K562 (cell line): ENCODE data around the gene TJAP1. TPM values are rescaled to one million over a fixed set of nuclear protein-coding genes. Genes with fewer than 3 reads are reported as not detected.

Experiments used
- MYBL2 ChIP-seq, 2 experiments: fragments of 450-650 bp in 1 of 2; sonication (generic) in 1 of 2; formaldehyde crosslinking in 1 of 2; IDR thresholded peaks; 2 replicates each; pipeline versions ENCODE4 v1.6.1 to v1.8.1; 2017 to 2022; ENCODE audit warnings: borderline replicate concordance in 1 of 2, inconsistent platforms in 1 of 2, low read depth in 1 of 2, mild to moderate bottlenecking in 1 of 2, missing genetic modification reagents in 1 of 2, moderate library complexity in 1 of 2
- NFE2 ChIP-seq: IDR thresholded peaks from 2 replicates; pipeline ENCODE4 v1.6.1; 2014; ENCODE audit warnings: antibody characterized with exemption, low read depth
- RCOR1 ChIP-seq, 2 experiments: IDR thresholded peaks; 2 replicates each; pipeline ENCODE4 v1.6.1; 2012; ENCODE audit warnings: low read depth in 2 of 2, low read length in 2 of 2, borderline replicate concordance in 1 of 2, improper control_type of control experiment in 1 of 2
- SP1 ChIP-seq: sonication (generic); formaldehyde crosslinking; IDR thresholded peaks from 2 replicates; pipeline ENCODE4 v1.8.1; 2022; ENCODE audit warnings: mild to moderate bottlenecking, missing genetic modification reagents
- TOE1 ChIP-seq, 2 experiments: fragments of 450-650 bp in 1 of 2; sonication (generic) in 1 of 2; formaldehyde crosslinking in 1 of 2; IDR thresholded peaks; 2 replicates each; pipeline versions ENCODE4 v1.7.1 to v1.8.0; 2016 to 2022; ENCODE audit warnings: borderline replicate concordance in 2 of 2, mild to moderate bottlenecking in 2 of 2, antibody characterized with exemption in 1 of 2, inconsistent platforms in 1 of 2, low read depth in 1 of 2, missing genetic modification reagents in 1 of 2, moderate library complexity in 1 of 2
- U2AF1 ChIP-seq: fragments of 200-400 bp; formaldehyde crosslinking; optimal IDR thresholded peaks from 2 replicates; pipeline ENCODE3; 2017; ENCODE audit warnings: mild to moderate bottlenecking, low read depth, low read length, moderate library complexity
- polyA plus RNA-seq, 8 experiments: library from polyadenylated mRNA; depleted of rRNA in 4 of 8; stranded (reverse) in 5 of 8; unstranded in 3 of 8; fragments of >200 nt; fragmentation: Nextera tagmentation in 2 of 8; fragmentation: Illumina TruSeq in 1 of 8; extraction: Ambion mirVana in 2 of 8; extraction: Trizol in 1 of 8; gene quantifications; 2 replicates each; pipeline versions ENCODE4 v1.2.1 to v1.2.3, GENCODE V29; 2011 to 2014; ENCODE audit warnings: inconsistent platforms in 1 of 8, missing spikeins in 1 of 8
- total RNA-seq, 7 experiments: library from RNA; depleted of rRNA in 6 of 7; stranded (reverse); fragments of >200 nt in 6 of 7; fragmentation: Illumina TruSeq in 2 of 7; extraction: Trizol in 2 of 7; gene quantifications; 2 replicates each; pipeline versions ENCODE4 v1.2.1 to v1.2.3, GENCODE V29; 2011 to 2021; ENCODE audit warnings: low replicate concordance in 1 of 7
- TF ChIP-seq, protein P1 (sequence below): sonication (generic); formaldehyde crosslinking; IDR thresholded peaks from 2 replicates; pipeline ENCODE4 v1.8.0; 2023; ENCODE audit warnings: missing genetic modification reagents, mild to moderate bottlenecking, borderline replicate concordance
- TF ChIP-seq, protein P2 (sequence below): sonication (generic); formaldehyde crosslinking; IDR thresholded peaks from 2 replicates; pipeline ENCODE4 v1.8.0; 2022; ENCODE audit warnings: missing genetic modification reagents, mild to moderate bottlenecking, moderate library complexity, borderline replicate concordance
- TF ChIP-seq, protein P3 (sequence below), 2 experiments: fragments of 450-650 bp; IDR thresholded peaks; 2 replicates each; pipeline ENCODE4 v1.6.1; 2016; ENCODE audit warnings: mild to moderate bottlenecking in 2 of 2, borderline replicate concordance in 1 of 2, low read depth in 1 of 2, moderate library complexity in 1 of 2

Gene TJAP1
- total and polyA plus RNA-seq, 9 of the 15 experiments (the other 6 are each of a cell fraction or from before 2014, with no cell fraction given) = 0.06 to 35.8 (median 16.2) TPM

DNA sequence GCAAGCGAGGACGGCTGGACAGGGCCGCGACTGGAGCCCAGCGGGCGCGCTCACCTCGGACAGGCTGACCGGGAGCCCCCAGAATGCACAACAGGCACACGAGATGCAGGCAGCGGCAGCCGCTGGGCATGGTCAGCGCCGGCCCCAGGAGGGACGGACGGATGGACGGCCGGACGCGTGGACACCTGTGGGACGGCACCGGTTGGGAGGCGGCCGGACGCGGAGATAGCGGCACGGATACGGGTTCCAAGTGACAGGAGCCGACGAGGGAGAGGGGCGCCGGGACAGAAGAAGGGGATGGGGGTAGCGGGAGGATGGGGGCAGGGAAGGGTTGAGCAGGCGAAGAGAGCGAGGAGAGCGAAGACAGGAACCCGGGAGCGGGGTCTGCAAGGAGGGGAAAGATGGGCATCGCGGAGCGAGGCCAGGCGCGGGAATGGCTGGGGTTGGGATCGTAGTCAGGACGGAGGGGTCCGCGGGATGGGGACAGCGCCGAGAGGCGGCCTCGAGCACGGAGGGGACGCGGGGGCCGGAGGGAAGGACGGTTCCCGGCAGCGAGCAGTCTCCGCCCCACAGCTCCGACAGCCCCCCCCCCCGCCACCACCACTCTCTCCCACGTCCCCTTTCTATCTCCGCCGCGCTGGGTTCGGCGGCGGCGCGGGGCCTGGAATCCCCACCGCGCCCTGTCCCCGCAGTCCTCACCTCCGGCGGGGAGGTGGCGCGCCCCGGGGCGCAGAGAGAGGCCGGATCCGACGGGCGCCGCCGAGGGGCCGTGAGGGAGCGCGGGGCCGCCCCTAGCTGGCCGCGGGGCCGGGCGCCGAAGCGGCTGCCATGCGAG lies 22.5 kb upstream of the TJAP1 start (continued):
- TF ChIP-seq, protein P1, sequence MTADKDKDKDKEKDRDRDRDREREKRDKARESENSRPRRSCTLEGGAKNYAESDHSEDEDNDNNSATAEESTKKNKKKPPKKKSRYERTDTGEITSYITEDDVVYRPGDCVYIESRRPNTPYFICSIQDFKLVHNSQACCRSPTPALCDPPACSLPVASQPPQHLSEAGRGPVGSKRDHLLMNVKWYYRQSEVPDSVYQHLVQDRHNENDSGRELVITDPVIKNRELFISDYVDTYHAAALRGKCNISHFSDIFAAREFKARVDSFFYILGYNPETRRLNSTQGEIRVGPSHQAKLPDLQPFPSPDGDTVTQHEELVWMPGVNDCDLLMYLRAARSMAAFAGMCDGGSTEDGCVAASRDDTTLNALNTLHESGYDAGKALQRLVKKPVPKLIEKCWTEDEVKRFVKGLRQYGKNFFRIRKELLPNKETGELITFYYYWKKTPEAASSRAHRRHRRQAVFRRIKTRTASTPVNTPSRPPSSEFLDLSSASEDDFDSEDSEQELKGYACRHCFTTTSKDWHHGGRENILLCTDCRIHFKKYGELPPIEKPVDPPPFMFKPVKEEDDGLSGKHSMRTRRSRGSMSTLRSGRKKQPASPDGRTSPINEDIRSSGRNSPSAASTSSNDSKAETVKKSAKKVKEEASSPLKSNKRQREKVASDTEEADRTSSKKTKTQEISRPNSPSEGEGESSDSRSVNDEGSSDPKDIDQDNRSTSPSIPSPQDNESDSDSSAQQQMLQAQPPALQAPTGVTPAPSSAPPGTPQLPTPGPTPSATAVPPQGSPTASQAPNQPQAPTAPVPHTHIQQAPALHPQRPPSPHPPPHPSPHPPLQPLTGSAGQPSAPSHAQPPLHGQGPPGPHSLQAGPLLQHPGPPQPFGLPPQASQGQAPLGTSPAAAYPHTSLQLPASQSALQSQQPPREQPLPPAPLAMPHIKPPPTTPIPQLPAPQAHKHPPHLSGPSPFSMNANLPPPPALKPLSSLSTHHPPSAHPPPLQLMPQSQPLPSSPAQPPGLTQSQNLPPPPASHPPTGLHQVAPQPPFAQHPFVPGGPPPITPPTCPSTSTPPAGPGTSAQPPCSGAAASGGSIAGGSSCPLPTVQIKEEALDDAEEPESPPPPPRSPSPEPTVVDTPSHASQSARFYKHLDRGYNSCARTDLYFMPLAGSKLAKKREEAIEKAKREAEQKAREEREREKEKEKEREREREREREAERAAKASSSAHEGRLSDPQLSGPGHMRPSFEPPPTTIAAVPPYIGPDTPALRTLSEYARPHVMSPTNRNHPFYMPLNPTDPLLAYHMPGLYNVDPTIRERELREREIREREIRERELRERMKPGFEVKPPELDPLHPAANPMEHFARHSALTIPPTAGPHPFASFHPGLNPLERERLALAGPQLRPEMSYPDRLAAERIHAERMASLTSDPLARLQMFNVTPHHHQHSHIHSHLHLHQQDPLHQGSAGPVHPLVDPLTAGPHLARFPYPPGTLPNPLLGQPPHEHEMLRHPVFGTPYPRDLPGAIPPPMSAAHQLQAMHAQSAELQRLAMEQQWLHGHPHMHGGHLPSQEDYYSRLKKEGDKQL = no peak
- TF ChIP-seq, protein P2, sequence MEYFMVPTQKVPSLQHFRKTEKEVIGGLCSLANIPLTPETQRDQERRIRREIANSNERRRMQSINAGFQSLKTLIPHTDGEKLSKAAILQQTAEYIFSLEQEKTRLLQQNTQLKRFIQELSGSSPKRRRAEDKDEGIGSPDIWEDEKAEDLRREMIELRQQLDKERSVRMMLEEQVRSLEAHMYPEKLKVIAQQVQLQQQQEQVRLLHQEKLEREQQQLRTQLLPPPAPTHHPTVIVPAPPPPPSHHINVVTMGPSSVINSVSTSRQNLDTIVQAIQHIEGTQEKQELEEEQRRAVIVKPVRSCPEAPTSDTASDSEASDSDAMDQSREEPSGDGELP (CRISPR knock-in tag) = peak; percentile 83
- TF ChIP-seq SP1 (no peak), RCOR1 (IDR thresholded peaks at IDR 0.05; ENCODE audit: borderline replicate concordance in 1 of 2, low read depth in 2 of 2, low read length in 2 of 2) (peak in 1 of 2 experiments; percentile 21; a peak in 1 of 4 replicates), MYBL2 (IDR thresholded peaks at IDR 0.05; ENCODE audit: low read depth) (no peak), MYBL2 (CRISPR knock-in tag; IDR thresholded peaks at IDR 0.05; ENCODE audit: borderline replicate concordance) (no peak), TOE1 (IDR thresholded peaks at IDR 0.05; ENCODE audit: borderline replicate concordance) (peak; percentile 45; the same call in 1 of the 2 replicates), TOE1 (CRISPR knock-in tag; IDR thresholded peaks at IDR 0.05; ENCODE audit: borderline replicate concordance, low read depth) (no peak), NFE2 (no peak), U2AF1 (peak; percentile 86)
- TF ChIP-seq, protein P3, sequence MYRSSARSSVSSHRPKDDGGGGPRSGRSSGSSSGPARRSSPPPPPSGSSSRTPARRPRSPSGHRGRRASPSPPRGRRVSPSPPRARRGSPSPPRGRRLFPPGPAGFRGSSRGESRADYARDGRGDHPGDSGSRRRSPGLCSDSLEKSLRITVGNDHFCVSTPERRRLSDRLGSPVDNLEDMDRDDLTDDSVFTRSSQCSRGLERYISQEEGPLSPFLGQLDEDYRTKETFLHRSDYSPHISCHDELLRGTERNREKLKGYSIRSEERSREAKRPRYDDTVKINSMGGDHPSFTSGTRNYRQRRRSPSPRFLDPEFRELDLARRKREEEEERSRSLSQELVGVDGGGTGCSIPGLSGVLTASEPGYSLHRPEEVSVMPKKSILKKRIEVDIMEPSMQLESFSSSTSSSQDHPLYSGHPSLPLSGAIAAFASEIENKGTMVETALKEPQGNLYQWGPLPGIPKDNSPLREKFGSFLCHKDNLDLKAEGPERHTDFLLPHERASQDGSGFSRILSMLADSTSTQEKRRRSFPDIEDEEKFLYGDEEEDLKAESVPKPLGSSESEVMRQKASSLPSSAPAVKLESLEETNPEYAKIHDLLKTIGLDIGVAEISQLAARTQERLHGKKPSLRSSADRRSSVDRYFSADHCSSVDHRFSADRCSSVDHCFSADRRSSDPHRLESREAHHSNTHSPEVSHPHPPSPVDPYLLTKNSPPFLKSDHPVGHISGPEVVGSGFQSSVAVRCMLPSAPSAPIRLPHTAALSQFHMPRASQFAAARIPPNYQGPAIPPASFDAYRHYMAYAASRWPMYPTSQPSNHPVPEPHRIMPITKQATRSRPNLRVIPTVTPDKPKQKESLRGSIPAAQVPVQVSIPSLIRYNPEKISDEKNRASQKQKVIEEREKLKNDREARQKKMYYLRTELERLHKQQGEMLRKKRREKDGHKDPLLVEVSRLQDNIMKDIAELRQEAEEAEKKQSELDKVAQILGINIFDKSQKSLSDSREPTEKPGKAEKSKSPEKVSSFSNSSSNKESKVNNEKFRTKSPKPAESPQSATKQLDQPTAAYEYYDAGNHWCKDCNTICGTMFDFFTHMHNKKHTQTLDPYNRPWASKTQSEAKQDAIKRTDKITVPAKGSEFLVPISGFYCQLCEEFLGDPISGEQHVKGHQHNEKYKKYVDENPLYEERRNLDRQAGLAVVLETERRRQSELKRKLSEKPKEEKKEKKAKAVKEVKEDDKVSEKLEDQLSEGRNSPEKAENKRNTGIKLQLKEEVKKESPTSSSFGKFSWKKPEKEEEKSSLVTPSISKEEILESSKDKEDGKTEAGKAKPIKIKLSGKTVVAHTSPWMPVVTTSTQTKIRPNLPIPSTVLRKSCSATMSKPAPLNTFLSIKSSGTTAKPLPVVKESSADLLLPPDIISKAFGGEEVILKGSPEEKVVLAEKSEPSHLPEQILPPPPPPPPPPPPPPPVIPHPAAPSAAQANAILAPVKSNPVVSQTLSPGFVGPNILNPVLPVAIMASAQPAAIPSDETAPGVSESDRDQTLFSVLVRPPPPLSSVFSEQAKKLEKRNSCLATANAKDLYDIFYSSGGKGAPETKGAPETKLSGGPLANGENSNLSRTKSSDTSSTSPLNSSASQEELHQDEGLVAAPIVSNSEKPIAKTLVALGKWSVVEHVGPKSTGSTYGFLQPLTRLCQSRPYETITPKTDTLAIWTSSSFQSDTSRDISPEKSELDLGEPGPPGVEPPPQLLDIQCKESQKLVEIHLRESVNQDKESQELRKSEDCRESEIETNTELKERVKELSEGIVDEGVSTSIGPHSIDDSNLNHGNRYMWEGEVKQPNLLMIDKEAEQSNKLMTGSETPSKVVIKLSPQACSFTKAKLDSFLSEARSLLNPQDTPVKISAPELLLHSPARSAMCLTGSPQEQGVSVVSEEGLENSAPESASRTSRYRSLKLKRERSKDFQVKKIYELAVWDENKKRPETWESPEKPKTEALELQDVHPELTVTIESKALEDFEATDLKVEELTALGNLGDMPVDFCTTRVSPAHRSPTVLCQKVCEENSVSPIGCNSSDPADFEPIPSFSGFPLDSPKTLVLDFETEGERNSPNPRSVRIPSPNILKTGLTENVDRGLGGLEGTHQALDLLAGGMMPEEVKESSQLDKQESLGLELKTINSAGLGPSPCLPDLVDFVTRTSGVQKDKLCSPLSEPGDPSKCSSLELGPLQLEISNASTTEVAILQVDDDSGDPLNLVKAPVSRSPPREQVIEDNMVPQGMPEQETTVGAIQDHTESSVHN (IDR thresholded peaks at IDR 0.05; ENCODE audit: borderline replicate concordance in 1 of 2, low read depth in 1 of 2) = no peak
